Activated CD4-positive, alpha-beta T cell treated with anti-CD3 and anti-CD28 coated beads for 36 hours (primary cell): ENCODE results near the gene WNT7A. TPM values are rescaled to one million over a fixed set of nuclear protein-coding genes. Genes with fewer than 3 reads are reported as not detected.

ENCODE experiments used
- ATAC-seq: fragments of 200-7000 bp; cut with Tn5 transposase; one replicate; pipeline ENCODE4 v1.10.0; 2021; ENCODE audit warnings: mild to moderate bottlenecking, moderate library complexity
- CTCF ChIA-PET: fragments of 350-600 bp; sonication (Branson Sonifier 250); formaldehyde crosslinking; loops from one replicate; lab custom pipeline; 2021; ENCODE audit warnings: antibody characterized with exemption; lab: Charles Lee
- POLR2A ChIA-PET: fragments of 350-600 bp; sonication (Branson Sonifier 250); formaldehyde crosslinking; loops from one replicate; lab custom pipeline; 2021; ENCODE audit warnings: antibody characterized with exemption, inconsistent platforms; lab: Charles Lee
- DNase-seq: peaks from one replicate; pipeline ENCODE4 v3.0.0-alpha.2; 2020
- H3K27ac Mint-ChIP-seq: one replicate; pipeline ENCODE4 v1.8.0; 2021; ENCODE audit warnings: mixed read lengths
- H3K27me3 Mint-ChIP-seq: one replicate; pipeline ENCODE4 v1.8.0; 2021; ENCODE audit warnings: mixed read lengths
- H3K36me3 Mint-ChIP-seq: one replicate; pipeline ENCODE4 v1.8.0; 2021; ENCODE audit warnings: low read depth, mixed read lengths
- H3K4me1 Mint-ChIP-seq: one replicate; pipeline ENCODE4 v1.8.0; 2021; ENCODE audit warnings: mixed read lengths
- H3K4me3 Mint-ChIP-seq: one replicate; pipeline ENCODE4 v1.8.0; 2021; ENCODE audit warnings: mild to moderate bottlenecking, moderate library complexity, mixed read lengths
- H3K9me3 Mint-ChIP-seq: one replicate; pipeline ENCODE4 v1.8.0; 2021; ENCODE audit warnings: low read depth, mixed read lengths
- intact Hi-C, 2 experiments: fragments of 100-400 bp; cut with DNase I in 1 of 2; cut with micrococcal nuclease in 1 of 2; formaldehyde crosslinking; loops; one replicate each; pipeline versions ENCODE4 v1.14.2 to v1.15.1; 2022 to 2024; cut with DNase I, micrococcal nuclease
- total RNA-seq, 2 experiments: library from RNA; stranded (reverse); gene quantifications; one replicate each; pipeline ENCODE4 v1.2.3, GENCODE V29; 2021

Gene WNT7A
- total RNA-seq, 2 experiments from 2014 or later = 0.11 to 0.39 TPM

- intact Hi-C loops = no loop called here
- H3K4me1 Mint-ChIP-seq = peaks cover 7% of the 10 kb centered on the region
- H3K36me3 Mint-ChIP-seq = no peaks in the 10 kb centered on the region
- H3K27ac Mint-ChIP-seq = no peak overlapping the region
- ChIA-PET CTCF (no interaction called here), POLR2A (no interaction called here)
- H3K9me3 Mint-ChIP-seq = no peaks in the 10 kb centered on the region
- no peak overlapping the region for H3K4me3 Mint-ChIP-seq
- ATAC-seq (no peak), DNase-seq (no peak)
- no peaks in the 10 kb centered on the region for H3K27me3 Mint-ChIP-seq
Observed at GRCh38 chr3:13835246-13835645, 44.6 kb downstream of the WNT7A start.

- Mint-ChIP-seq H3K9me3 (no peaks in the 10 kb centered on the region), H3K36me3 (no peaks in the 10 kb centered on the region), H3K27me3 (no peaks in the 10 kb centered on the region), H3K27ac (no peak overlapping the region), H3K4me1 (peaks cover 7% of the 10 kb centered on the region), H3K4me3 (no peak overlapping the region)
- DNase-seq (no peak), ATAC-seq (no peak)
- POLR2A ChIA-PET = interaction anchor here (0.7 kb wide), 1 partner anchor 24 kb away, joined by 6 read pairs; no protein-coding TSS in a partner anchor
- CTCF ChIA-PET = interaction anchor here (0.9 to 1.0 kb wide), 3 partner anchors 10 to 180 kb away, joined by 3 read pairs; no protein-coding TSS in a partner anchor
- intact Hi-C loops = no loop called here
Observed at GRCh38 chr3:13834258-13835035, 45.4 kb downstream of the WNT7A start.

GRCh38 chr3:13833506-13834257 is 46.2 kb downstream of the WNT7A start:
- POLR2A ChIA-PET = interaction anchor here (0.7 kb wide), 1 partner anchor 25 kb away, joined by 6 read pairs; no protein-coding TSS in a partner anchor

GRCh38 chr3:13832130-13832529 is 47.7 kb downstream of the WNT7A start:
- intact Hi-C loops = no loop called here
- H3K27me3 Mint-ChIP-seq = no peaks in the 10 kb centered on the region
- ChIA-PET CTCF (interaction anchor here (0.6 kb wide), 1 partner anchor 113 kb away, joined by 5 read pairs; no protein-coding TSS in a partner anchor), POLR2A (no interaction called here)
- H3K36me3 Mint-ChIP-seq = no peaks in the 10 kb centered on the region
- DNase-seq = no peak
- no peak overlapping the region for H3K4me3 Mint-ChIP-seq
- peaks cover 7% of the 10 kb centered on the region for H3K4me1 Mint-ChIP-seq
- no peaks in the 10 kb centered on the region for H3K9me3 Mint-ChIP-seq
- no peak overlapping the region for H3K27ac Mint-ChIP-seq
- ATAC-seq = no peak

More at GRCh38 chr3:13833506-13834257, 46.2 kb downstream of the WNT7A start:
- Mint-ChIP-seq H3K4me3 (no peak overlapping the region), H3K36me3 (no peaks in the 10 kb centered on the region), H3K9me3 (no peaks in the 10 kb centered on the region), H3K27ac (no peak overlapping the region), H3K27me3 (no peaks in the 10 kb centered on the region), H3K4me1 (peaks cover 7% of the 10 kb centered on the region)
- no peak for ATAC-seq
- CTCF ChIA-PET = interaction anchor here (1.0 kb wide), 2 partner anchors 176 to 179 kb away, joined by 3 read pairs; no protein-coding TSS in a partner anchor
- DNase-seq = no peak
- intact Hi-C loops = no loop called here

- ATAC-seq (no peak), DNase-seq (no peak)
- CTCF ChIA-PET = interaction anchor here (0.8 kb wide), 1 partner anchor 54 kb away, joined by 3 read pairs; no protein-coding TSS in a partner anchor
- no peaks in the 10 kb centered on the region for H3K9me3 Mint-ChIP-seq
- POLR2A ChIA-PET = no interaction called here
- H3K27me3 Mint-ChIP-seq = no peaks in the 10 kb centered on the region
- H3K36me3 Mint-ChIP-seq = no peaks in the 10 kb centered on the region
- H3K27ac Mint-ChIP-seq = no peak overlapping the region
- peaks cover 7% of the 10 kb centered on the region for H3K4me1 Mint-ChIP-seq
- H3K4me3 Mint-ChIP-seq = no peak overlapping the region
- intact Hi-C loops = no loop called here
Observed at GRCh38 chr3:13831386-13831996, 48.4 kb downstream of the WNT7A start.

- intact Hi-C loops = no loop called here
- H3K36me3 Mint-ChIP-seq = no peaks in the 10 kb centered on the region
- H3K27ac Mint-ChIP-seq = no peak overlapping the region
- ChIA-PET CTCF (no interaction called here), POLR2A (no interaction called here)
- no peak overlapping the region for H3K4me3 Mint-ChIP-seq
- no peaks in the 10 kb centered on the region for H3K27me3 Mint-ChIP-seq
- no peaks in the 10 kb centered on the region for H3K9me3 Mint-ChIP-seq
- DNase-seq (no peak), ATAC-seq (no peak)
- no peaks in the 10 kb centered on the region for H3K4me1 Mint-ChIP-seq
Observed at GRCh38 chr3:13829311-13829710, 50.6 kb downstream of the WNT7A start.

GRCh38 chr3:13828501-13829265 is 51.2 kb downstream of the WNT7A start:
- intact Hi-C loops = no loop called here
- Mint-ChIP-seq H3K4me1 (no peaks in the 10 kb centered on the region), H3K27me3 (no peaks in the 10 kb centered on the region), H3K4me3 (no peak overlapping the region), H3K9me3 (no peaks in the 10 kb centered on the region), H3K36me3 (no peaks in the 10 kb centered on the region), H3K27ac (no peak overlapping the region)
- CTCF ChIA-PET = interaction anchor here (1.0 kb wide), 2 partner anchors 20 to 56 kb away, joined by 3 to 6 read pairs; no protein-coding TSS in a partner anchor
- POLR2A ChIA-PET = no interaction called here
- DNase-seq = no peak
- no peak for ATAC-seq

- Mint-ChIP-seq H3K36me3 (no peaks in the 10 kb centered on the region), H3K4me3 (no peak overlapping the region), H3K27ac (no peak overlapping the region), H3K9me3 (no peaks in the 10 kb centered on the region), H3K4me1 (no peaks in the 10 kb centered on the region), H3K27me3 (no peaks in the 10 kb centered on the region)
- intact Hi-C loops = no loop called here
- CTCF ChIA-PET = interaction anchor here (0.6 kb wide), 1 partner anchor 173 kb away, joined by 3 read pairs; no protein-coding TSS in a partner anchor
- POLR2A ChIA-PET = no interaction called here
- ATAC-seq (no peak), DNase-seq (no peak)
Observed at GRCh38 chr3:13827699-13828098, 52.2 kb downstream of the WNT7A start.

GRCh38 chr3:13827256-13827655 is 52.6 kb downstream of the WNT7A start:
- DNase-seq (no peak), ATAC-seq (no peak)
- peaks cover 1% of the 10 kb centered on the region for H3K4me1 Mint-ChIP-seq
- H3K4me3 Mint-ChIP-seq = no peak overlapping the region
- peaks cover 3% of the 10 kb centered on the region for H3K36me3 Mint-ChIP-seq
- H3K27ac Mint-ChIP-seq = no peak overlapping the region
- H3K9me3 Mint-ChIP-seq = no peaks in the 10 kb centered on the region
- intact Hi-C loops = no loop called here
- CTCF ChIA-PET = interaction anchor here (0.6 to 1.0 kb wide), 2 partner anchors 21 to 173 kb away, joined by 3 read pairs; no protein-coding TSS in a partner anchor
- no peaks in the 10 kb centered on the region for H3K27me3 Mint-ChIP-seq
- POLR2A ChIA-PET = no interaction called here

- Mint-ChIP-seq H3K27ac (no peak overlapping the region), H3K9me3 (no peaks in the 10 kb centered on the region), H3K27me3 (no peaks in the 10 kb centered on the region), H3K36me3 (peaks cover 8% of the 10 kb centered on the region), H3K4me1 (peaks cover 7% of the 10 kb centered on the region), H3K4me3 (no peak overlapping the region)
- intact Hi-C loops = no loop called here
- DNase-seq (no peak), ATAC-seq (no peak)
- ChIA-PET CTCF (interaction anchor here (1.0 kb wide), 1 partner anchor 21 kb away, joined by 3 read pairs; no protein-coding TSS in a partner anchor), POLR2A (no interaction called here)
Observed at GRCh38 chr3:13826672-13827071, 53.2 kb downstream of the WNT7A start.
